ENCODE measurements around the gene DRAXIN.

DNA sequence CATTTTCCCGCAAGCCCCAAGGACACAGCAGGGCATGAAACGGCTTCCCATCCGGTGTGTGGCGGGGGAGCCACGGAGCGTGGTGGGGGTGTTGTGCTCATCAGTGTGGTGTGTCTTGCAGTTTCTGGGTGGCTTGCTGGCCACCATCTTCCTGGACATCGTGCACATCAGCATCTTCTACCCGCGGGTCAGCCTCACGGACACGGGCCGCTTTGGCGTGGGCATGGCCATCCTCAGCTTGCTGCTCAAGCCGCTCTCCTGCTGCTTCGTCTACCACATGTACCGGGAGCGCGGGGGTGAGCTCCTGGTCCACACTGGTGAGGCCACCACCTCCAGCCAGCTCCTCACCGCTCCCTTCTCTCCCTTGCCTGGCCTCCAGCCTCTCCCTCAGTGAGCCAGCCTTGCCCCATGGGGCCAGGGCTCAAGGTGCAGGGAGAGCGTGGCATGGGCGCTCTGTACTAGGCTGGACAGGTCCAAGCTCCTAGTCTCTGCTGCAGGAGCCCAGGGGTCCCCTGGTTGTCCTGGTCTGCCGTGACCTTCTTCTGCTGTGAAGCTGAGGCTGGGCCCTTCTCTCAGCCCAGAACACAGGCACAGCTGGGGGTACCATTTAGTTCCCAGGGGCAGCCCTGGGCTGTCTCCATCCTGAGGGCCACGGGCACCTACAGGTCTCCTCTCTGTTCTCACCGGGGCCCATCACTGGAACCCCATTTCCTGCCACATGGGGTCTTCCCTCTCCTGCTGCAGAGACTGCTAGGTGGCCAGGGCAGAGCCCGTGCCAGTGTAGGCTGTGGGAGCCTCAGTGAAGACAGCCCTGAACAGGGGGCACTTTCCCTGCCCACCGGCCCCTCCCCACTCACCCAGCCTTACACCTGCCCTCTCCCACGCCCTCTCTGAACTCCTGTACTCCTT lies 57.0 kb downstream of the DRAXIN start:
- TF ChIP-seq, protein P1, sequence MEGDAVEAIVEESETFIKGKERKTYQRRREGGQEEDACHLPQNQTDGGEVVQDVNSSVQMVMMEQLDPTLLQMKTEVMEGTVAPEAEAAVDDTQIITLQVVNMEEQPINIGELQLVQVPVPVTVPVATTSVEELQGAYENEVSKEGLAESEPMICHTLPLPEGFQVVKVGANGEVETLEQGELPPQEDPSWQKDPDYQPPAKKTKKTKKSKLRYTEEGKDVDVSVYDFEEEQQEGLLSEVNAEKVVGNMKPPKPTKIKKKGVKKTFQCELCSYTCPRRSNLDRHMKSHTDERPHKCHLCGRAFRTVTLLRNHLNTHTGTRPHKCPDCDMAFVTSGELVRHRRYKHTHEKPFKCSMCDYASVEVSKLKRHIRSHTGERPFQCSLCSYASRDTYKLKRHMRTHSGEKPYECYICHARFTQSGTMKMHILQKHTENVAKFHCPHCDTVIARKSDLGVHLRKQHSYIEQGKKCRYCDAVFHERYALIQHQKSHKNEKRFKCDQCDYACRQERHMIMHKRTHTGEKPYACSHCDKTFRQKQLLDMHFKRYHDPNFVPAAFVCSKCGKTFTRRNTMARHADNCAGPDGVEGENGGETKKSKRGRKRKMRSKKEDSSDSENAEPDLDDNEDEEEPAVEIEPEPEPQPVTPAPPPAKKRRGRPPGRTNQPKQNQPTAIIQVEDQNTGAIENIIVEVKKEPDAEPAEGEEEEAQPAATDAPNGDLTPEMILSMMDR (conservative IDR thresholded peaks at IDR 0.05; ENCODE audit: low read length): no peak
- no peak for TF ChIP-seq EZH2phosphoT487 (IDR thresholded peaks at IDR 0.05; ENCODE audit: borderline replicate concordance, low read depth, low read length)

Data from OCI-LY7 (cell line).